Activated CD4-positive, alpha-beta T cell treated with anti-CD3 and anti-CD28 coated beads for 24 hours (primary cell): ENCODE data around the gene TCF7.

Source experiments
- DNase-seq, 2 donors: peaks; one replicate each; pipeline ENCODE4 v3.0.0-alpha.2; 2020; ENCODE audit warnings: low read depth in 2 of 2

TCF7 gene

DNA sequence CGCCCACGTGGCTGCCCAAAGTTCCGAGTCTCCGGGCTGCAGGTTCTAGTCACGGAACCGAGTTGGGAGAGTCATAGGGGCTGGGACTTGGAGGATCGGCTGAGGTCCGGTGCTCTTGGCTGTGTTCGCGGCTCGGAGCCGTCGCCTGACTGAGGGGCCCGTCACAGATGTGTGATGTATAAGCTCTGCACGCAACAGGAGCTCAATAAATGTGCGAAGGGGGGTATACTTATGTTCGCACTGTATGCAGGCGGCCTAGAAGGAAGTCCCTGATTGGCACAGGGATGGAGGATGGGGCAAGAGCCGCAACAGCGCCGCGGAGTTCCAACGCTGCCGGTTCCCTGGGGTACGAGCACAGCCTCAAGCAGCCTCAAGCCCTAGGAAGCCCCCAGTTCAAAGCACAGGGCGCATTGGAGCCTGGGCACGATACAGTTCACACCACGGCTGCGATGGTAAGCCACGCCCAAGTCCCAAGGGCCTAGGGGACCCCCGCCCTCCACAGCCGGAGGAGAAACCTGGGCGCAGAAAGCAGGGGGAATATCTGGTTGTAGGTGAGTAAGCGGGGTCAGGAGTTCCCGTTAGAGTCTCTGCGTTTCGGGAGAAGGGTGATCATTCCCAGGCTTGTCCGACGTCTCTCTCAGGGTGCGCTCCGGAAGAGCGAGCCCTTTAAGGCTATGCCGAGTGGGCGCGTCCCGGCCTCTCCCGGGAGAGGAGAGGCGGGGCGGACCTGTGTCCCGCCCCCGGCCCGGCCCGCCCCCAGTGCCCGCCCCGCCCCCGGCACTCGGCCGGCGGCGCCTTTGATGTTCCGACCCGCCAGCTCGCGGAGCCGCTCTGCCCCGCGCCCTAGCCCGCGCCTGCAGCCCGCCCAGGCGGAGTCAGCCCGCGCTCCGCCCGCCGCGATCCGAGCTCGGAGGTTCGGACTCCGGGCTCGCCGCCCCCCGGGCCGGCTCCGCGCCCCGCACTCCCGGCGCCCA is at the start of gene TCF7:
TCF7 (plus strand) TSS at position 780 of the 974 bp plus-strand sequence. CDS start 226 bp downstream, outside the sequence.
- peak in 1 of 2 donors; percentile 60 for DNase-seq

DNA sequence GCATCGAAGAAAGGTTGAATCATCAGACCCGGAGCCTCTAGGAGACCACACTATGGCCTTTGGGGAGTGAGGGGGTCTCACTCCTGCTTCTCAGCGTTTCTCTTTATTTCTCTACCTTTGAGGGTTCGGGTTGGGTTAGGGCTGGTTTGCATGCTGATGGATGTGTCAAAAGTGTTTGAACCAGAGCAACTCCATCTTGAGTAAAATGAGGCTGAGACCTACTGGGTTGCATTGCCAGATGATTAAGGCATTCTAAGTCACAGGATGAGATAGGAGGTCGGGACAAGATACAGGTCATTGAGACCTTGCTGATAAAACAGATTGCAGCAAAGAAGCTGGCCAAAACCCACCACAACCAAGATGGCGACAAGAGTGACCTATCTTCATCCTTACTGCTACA is 44.9 kb upstream of the TCF7 start:
- no peak for DNase-seq

DNA sequence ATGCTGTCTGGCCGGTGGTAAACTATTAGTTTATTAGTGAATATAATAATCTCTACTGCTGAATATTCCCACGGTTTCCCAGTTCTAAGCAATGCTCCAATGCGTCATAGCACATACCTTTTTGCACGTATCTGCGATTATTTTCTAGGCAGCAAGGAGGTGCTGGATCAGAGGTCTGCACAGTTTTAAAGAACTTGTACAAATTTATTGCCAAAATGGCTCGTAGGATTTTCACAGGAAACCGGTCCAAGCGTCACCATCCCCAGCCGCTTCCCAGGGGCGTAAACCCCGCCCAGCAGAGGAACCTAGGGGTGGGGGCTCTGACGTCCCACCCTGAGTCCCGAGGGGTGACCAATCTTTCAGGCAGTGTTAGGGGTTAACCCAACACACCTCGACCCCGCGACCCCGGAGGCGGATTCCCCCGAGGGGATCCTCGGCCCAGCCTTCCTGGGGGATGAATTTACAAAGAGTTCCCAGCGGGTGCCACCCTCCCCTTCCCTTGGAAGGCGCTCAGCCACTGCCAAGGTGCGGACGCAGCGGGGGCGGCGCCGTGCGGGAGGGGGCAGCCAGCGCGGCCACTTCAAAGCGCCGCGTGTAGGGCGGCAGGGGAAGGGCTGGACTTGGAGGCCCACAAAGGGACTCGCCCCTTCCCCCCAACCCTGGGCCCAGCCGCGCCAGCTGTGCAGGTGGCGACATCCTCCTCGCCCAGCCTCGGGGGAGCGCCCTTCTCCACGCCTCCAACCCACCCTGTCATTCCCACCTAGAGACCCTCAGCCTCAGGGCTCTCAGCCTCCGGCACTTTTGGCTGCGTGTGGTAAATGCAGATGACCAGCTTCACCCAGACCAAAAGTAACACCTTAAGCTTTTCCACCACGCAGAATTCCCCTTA is 43.5 kb upstream of the TCF7 start:
- DNase-seq = peak in 1 of 2 donors; percentile 39

DNA sequence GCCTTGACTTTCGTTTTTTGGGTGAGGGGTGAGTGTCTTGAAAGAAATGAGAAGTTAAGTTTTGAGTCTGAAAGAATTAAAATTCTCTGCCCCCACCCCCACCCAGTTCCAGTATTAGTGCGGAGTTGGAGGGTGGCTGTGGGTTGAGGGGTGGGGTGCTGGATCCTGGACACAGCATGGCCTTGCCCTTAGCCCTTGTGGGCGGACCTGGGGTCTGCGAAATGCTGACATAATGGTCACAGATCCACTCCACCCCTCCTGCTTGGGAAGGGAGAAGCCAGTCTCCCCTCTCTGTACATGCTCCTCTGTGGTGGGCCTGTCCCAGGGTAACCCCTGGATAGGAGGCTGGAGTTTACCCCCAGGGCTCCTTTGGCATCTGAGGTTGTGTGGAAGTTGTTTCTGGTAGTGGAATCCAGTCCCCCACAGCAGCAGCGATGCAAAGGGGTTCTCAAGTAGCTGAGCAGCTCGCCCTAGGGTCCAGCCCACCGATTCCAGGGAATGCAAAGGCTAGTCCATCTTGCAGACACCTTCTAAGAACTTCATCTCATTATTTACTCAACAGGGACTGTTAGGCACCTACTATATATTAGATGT is 42.8 kb upstream of the TCF7 start:
- peak in 1 of 2 donors; percentile 37 for DNase-seq

DNA sequence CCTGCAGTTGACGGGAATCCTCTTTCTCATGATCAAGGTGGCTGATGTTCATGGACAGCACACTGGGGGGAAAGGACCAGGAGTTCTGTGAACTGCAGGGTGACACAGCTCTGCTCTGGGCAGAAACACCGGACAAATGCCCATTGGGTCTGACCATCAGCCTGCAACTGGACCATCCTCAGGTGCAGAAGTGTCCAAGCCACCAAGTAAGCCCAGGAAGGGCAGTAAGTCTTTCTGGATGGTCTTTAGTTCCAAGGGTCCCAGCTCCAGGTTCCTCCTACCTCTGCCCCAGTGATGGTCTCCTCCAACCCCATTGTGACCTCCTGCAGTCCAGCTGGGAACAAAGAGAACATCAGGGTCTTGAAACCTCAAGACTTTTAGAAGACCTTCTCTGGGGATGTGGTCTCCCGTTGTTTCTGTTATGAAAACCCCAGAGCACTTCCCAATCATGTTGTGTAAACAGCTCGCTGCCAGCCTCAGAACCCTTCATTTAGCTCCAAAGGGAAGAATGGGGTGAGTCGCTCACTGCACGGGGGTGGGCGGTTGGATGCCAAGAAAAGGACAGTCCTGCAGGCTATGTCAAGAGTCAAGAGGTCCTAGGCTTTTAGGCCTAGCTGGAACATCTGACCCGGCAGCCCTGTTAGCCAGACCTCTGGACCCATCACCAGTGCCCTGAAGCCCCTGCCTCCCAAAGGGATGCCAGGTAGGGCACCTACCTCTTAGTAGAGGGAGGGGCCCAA is 41.8 kb upstream of the TCF7 start:
- no peak for DNase-seq

DNA sequence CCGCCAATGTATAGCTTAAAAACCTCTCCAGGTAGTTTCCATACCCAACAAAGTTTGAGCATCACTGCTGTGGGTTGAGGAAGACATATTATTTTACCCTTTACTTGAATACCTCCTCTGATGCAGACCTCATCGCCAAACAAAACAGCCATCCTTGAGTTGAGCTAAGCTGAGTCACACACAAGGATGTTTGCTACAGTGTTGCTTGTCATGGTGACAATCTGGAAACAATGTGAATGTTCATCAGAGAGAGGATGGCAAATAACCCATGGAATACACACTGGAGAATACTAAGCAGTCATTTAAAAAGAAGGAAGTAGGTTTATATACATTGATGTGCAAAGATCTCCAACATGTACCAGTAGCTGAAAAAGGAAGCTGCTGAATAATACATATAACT is 41.1 kb upstream of the TCF7 start:
- DNase-seq = no peak

- no peak for DNase-seq
Observed at GRCh38 chr5:134075102-134075501, 39.4 kb upstream of the TCF7 start.

DNA sequence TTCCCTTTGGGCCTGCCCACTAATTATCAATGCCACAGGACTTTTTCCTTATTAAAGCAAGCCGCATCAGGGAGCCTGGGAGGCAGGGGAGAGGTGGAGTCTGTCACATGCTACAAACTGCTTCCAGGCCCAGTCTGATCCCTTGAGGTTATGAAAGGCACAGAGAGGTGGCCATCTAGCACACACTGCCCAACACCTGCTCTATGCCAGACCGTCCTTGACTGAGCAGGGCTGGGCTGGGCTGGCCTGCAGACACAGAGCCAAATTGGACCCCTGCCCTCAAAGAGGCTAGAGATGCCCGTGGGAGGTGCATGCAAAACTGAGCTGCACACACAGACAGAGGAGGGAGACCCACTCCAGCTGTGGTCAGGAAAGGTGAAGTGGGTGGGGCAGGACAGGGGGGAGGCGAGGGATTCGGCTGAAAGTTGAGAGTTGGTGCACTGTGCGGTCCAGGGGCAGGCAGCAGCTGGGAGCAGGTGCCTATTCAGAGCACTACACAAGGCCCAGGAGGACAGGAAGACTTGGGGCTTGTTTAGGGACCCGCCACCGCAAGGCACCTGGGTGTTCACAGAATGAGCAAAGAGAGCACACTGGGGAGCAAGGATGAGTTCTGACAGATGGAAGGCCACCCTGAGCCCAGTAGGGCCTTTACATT is 36.4 kb upstream of the TCF7 start:
- no peak for DNase-seq

DNA sequence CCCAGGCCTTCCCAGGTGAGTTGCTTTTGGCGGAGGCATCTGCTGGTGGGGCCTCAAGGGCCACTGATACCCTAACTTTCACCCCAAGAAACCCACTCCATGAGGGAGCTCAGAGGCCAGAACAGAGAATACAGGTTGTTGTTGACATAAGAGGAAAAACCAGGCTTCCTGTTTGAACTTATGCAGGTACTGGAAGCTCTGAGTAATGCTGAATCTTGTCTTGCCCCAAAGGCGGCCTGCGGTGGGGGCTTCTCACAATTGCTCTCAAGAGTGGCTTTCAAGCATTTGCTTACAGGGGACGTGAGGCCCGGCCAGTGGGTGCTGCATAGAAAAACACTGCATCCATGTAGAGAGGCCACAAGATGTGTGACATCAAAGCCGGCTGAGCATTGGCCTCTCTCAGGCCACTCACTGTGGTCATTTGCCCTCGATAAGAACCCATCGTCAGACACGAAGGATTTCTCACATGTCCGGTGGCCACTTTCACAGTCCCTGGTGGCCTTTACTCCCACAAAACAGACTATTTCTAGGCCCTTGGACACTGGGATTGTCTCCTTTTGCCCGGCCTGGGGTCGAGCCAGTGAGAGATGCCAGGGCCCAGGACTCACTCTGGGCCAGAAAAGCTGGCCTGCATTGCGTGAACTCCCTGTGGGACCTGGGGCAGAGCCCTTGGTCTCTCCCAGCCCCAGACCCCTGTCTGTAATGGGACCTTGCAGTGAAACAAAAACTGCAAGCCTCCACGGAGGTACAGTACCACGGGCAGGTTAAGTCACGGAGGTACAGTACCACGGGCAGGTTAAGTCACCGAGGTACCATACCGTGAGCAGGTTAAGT is 34.5 kb upstream of the TCF7 start:
- peak; percentile 60 to 61 for DNase-seq

DNA sequence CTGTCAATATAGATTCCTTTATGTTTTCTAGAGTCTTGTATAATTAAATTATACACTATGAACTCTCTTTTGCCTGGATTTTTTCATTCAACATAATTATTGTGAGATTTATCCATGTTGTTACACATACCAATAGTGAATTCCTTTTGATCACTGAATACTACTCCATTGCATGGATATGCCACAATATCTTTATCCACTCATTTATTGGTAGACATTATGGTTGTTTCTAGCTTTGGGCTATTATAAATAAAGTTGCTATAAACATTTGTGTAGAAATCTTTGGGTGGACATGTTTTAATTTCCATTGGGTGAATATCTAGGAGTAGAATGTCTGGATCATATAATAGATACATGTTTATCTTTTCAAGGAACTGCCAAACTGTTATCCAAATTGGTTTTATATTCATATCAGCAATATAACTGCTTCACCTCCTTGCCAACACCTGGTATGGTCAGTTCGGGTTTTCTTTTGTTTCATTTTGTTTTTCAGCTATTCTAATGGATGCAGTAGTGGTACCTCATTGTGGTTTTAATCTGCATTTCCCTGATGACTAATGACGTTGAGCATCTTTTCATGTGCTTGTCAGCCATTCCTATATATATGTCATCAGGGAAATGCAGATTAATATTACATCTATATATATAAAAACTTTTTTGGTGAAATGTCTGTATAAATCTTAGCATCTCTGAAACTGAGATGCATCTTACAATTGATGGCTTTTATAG is 32.1 kb upstream of the TCF7 start:
- DNase-seq = no peak

DNA sequence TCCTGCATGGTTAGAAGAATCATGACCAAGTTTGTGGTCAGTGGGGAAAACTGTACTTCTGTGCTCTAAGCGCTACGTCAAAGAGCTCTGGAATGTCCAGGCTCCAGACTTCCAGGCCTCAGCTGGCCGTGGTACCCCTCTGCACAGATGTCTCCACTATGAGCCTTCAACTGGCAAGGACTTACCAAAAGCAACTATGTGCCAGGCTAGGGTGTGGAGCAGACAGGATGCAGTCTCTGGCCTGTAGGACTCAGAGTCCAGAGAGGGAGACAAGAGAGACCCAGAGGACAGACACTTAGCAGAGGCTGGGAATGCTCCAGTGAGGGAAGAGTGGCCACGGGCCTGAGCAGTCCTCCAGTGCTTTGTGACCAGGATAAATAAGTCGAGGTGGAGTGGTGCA is 31.0 kb upstream of the TCF7 start:
- DNase-seq = no peak

GRCh38 chr5:134084022-134084565 is 30.4 kb upstream of the TCF7 start:
- no peak for DNase-seq

DNA sequence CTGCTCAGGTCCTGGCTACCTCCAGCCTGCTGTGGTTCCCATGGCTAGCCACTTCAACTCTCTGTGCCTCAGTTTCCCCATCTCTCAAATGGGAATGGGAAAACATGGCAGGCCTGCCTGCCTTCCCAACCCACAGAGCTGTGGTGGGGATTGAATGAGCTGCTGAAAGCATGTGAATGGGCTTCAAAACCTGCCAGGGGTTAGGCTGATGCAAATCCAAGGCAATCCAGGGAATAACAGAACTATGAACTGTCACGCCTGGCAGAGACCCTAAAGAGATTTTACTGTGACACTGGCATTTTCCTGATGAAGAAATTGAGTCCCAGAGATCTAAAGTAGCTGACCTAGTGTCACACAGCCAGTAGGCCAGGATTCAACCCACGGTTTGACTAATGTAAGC is 29.9 kb upstream of the TCF7 start:
- DNase-seq = no peak

DNA sequence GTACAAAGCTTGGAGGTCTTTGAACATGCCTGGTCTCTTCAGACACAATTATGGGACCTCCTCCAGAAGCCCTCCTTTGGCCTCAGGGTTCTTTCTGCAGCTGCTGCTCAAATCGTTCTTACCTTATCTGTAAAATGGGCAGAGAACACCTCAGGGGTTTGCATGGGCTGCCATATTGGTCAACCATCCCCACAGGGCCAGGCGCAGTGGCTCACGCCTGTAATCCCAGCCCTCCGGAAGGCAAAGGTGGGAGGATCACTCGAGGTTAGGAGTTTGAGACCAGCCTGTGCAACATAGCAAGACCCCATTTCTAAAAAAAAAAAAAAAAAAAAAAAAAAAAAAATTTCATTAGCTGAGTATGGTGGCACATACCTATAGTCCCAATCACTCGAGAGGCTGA is 29.1 kb upstream of the TCF7 start:
- DNase-seq = no peak

DNA sequence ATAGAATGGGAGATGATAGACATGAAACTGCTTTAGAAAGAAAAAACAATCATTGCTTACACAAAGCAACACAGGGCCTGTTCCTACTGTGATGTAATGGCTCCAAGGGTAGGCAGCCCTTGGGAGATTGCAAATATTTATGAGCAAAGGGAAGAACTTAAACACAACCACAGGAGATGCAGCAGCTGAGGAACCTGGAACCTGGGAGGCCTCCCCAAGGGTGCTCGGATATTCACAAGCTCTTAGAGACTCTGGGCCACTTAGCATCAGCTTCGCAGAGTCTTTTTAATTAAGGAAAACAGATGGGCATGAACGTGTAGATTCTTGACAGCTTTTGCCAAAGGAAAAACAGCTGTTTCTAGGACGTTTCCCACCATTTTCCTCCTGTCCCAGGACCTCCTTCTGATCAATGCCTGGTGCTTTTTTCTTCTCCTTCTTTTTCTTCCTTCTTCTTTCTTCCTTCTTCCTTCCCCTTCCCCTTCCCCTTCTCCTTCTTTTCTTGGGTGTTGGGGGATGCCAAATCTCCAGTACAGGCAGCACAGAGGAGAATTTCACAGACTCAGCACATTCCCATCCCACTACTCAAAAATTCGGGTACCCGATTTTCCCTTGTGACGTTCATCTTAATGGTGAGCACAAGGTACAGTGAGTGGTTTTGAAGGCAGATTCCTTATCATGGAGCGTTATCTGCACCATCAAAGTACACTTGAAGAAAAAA is 28.1 kb upstream of the TCF7 start:
- no peak for DNase-seq

DNA sequence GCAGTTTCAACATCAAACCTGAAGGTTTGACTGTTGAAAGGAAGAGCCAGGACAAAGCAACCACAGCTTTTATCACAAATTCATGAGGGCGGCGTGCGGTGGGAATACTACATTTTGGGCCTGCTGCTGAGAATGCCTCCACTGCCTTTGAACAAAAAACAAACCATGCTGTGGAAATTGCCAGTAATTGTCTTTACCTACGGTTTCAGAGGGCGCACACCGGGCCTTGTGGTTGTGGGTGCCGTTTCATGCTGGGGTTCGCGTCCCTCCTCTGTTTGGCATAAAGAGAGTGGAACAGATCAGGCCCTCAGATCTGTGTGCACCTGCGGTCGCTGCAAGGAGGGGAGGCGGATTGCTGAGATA is 27.6 kb upstream of the TCF7 start:
- peak; percentile 64 to 74 for DNase-seq

GRCh38 chr5:134088291-134088690 is 26.2 kb upstream of the TCF7 start:
- no peak for DNase-seq

DNA sequence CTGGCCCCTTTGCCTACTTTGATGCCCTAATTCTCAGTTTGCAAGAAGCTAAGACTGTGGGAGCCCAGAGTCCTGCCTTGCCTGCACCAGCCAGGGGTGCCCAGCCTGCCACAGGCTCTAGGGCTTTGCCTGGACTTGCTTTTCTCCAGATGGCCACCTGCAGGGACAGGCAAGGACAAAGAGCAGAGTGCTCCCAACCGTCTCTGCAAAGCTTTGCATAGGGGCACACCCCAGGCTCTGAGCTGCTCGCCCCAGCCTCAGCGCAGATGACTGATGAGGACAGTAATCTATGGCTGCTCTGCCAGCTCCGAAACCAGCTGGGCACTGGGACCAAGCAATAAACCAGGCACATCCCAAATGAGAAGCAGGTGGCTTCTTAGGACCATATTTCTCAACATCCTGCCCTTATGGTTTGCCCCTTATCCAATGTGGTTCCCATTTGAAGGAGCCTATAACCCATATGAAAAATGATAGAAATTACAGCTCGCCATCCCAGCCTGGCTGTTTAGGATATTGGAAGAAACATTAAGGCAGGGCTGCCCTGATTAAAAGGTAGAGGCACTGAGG is 25.4 kb upstream of the TCF7 start:
- no peak for DNase-seq
